ELR (cell line): ENCODE data around the gene KCNE5.
A peak's percentile ranks its signal among the peaks of the same experiment; 100 is the strongest.
"Not testable (repeated sequence)": the region's sequence is repeated elsewhere in the genome, so short reads cannot be mapped to it uniquely, and the experiment has no call there.

Source experiments
- DNase-seq: peaks from one replicate; pipeline ENCODE4 v3.0.0-alpha.2; 2015; ENCODE audit warnings: low read depth

The KCNE5 gene

GRCh38 chrX:109624641-109625616, at the start of gene KCNE5:
Gene KCNE5 (minus strand): TSS chrX:109625172. CDS start chrX:109625020, 152 bp downstream.
- DNase-seq: no peak

- DNase-seq: no peak
Observed at GRCh38 chrX:109672239-109672638, 47.3 kb upstream of the KCNE5 start.

GRCh38 chrX:109671170-109671569, 46.2 kb upstream of the KCNE5 start:
- DNase-seq: not testable (repeated sequence)

GRCh38 chrX:109667986-109668385, 43.0 kb upstream of the KCNE5 start:
- DNase-seq: no peak

- no peak for DNase-seq
Observed at GRCh38 chrX:109660435-109661143, 35.6 kb upstream of the KCNE5 start.

GRCh38 chrX:109658391-109658790, 33.4 kb upstream of the KCNE5 start:
- no peak for DNase-seq

- DNase-seq: not testable (repeated sequence)
Observed at GRCh38 chrX:109657364-109657763, 32.4 kb upstream of the KCNE5 start.

- no peak for DNase-seq
Observed at GRCh38 chrX:109656774-109657173, 31.8 kb upstream of the KCNE5 start.

GRCh38 chrX:109655502-109656201, 30.7 kb upstream of the KCNE5 start:
- no peak for DNase-seq

GRCh38 chrX:109654516-109655109, 29.6 kb upstream of the KCNE5 start:
- DNase-seq: no peak

GRCh38 chrX:109644671-109645070, 19.7 kb upstream of the KCNE5 start:
- DNase-seq: not testable (repeated sequence)

- no peak for DNase-seq
Observed at GRCh38 chrX:109643687-109644086, 18.7 kb upstream of the KCNE5 start.

GRCh38 chrX:109638158-109638557, 13.2 kb upstream of the KCNE5 start:
- no peak for DNase-seq

GRCh38 chrX:109637477-109637876, 12.5 kb upstream of the KCNE5 start:
- not testable (repeated sequence) for DNase-seq

- peak; percentile 35 for DNase-seq
Observed at GRCh38 chrX:109635146-109635545, 10.2 kb upstream of the KCNE5 start.

- DNase-seq: peak; percentile 47
Observed at GRCh38 chrX:109632906-109633504, 8.0 kb upstream of the KCNE5 start.

- no peak for DNase-seq
Observed at GRCh38 chrX:109629310-109629709, 4.3 kb upstream of the KCNE5 start.

- no peak for DNase-seq
Observed at GRCh38 chrX:109626637-109627036, 1.7 kb upstream of the KCNE5 start.

- no peak for DNase-seq
Observed at GRCh38 chrX:109623997-109624396, 975 bp downstream of the KCNE5 start.

GRCh38 chrX:109622270-109622669, 2.7 kb downstream of the KCNE5 start:
- DNase-seq: no peak

GRCh38 chrX:109619771-109620170, 5.2 kb downstream of the KCNE5 start:
- no peak for DNase-seq

GRCh38 chrX:109614951-109615350, 10.0 kb downstream of the KCNE5 start:
- no peak for DNase-seq
